HepG2 (cell line): Measurements from ENCODE around the gene NOXA1. TPM values are rescaled to one million over a fixed set of nuclear protein-coding genes. Genes with fewer than 3 reads are reported as not detected.

Experiments
- ATF2 ChIP-seq: sonication (generic); formaldehyde crosslinking; IDR thresholded peaks from 2 replicates; pipeline ENCODE4 v1.4.0; 2020; ENCODE audit warnings: missing genetic modification reagents
- ATF5 ChIP-seq: sonication (generic); formaldehyde crosslinking; IDR thresholded peaks from 2 replicates; pipeline ENCODE4 v1.4.0; 2020; ENCODE audit warnings: mild to moderate bottlenecking, low read depth, missing genetic modification reagents
- BRCA1 ChIP-seq: sonication (generic); formaldehyde crosslinking; IDR thresholded peaks from 2 replicates; pipeline ENCODE4 v1.4.0; 2020; ENCODE audit warnings: missing genetic modification reagents
- EZH2 ChIP-seq: conservative IDR thresholded peaks from 2 replicates; pipeline ENCODE4 v1.6.1; 2012; ENCODE audit warnings: mild to moderate bottlenecking, low read depth, low read length, moderate library complexity
- HNF4G ChIP-seq, 2 experiments: sonication (generic) in 1 of 2; formaldehyde crosslinking in 1 of 2; IDR thresholded peaks; 2 replicates each; pipeline versions ENCODE4 v1.4.0 to v1.6.1; 2011 to 2020; ENCODE audit warnings: borderline replicate concordance in 2 of 2, low read depth in 2 of 2, mild to moderate bottlenecking in 2 of 2, low read length in 1 of 2, missing genetic modification reagents in 1 of 2, moderate library complexity in 1 of 2
- IRF1 ChIP-seq: sonication (generic); formaldehyde crosslinking; IDR thresholded peaks from 2 replicates; pipeline ENCODE4 v1.4.0; 2020; ENCODE audit warnings: low read depth, mild to moderate bottlenecking, missing genetic modification reagents
- ISX ChIP-seq: sonication (generic); formaldehyde crosslinking; conservative IDR thresholded peaks from 2 replicates; pipeline ENCODE4 v1.5.0; 2020; ENCODE audit warnings: missing genetic modification reagents
- KDM3A ChIP-seq: IDR thresholded peaks from 2 replicates; pipeline ENCODE4 v1.6.1; 2018; ENCODE audit warnings: low read depth, missing compliant biosample characterization
- MBNL3 ChIP-seq: fragments of 250-450 bp; sonication (Bioruptor Pico); conservative IDR thresholded peaks from 2 replicates; pipeline ENCODE4 v1.8.0; 2022; ENCODE audit warnings: mild to moderate bottlenecking, inconsistent platforms
- MEIS2 ChIP-seq: sonication (generic); formaldehyde crosslinking; IDR thresholded peaks from 2 replicates; pipeline ENCODE4 v1.9.0; 2021; ENCODE audit warnings: mild to moderate bottlenecking, missing genetic modification reagents
- NFATC3 ChIP-seq: sonication (generic); formaldehyde crosslinking; IDR thresholded peaks from 2 replicates; pipeline ENCODE4 v1.5.1; 2020; ENCODE audit warnings: mild to moderate bottlenecking, missing genetic modification reagents
- RBFOX2 ChIP-seq: fragments of 200-400 bp; formaldehyde crosslinking; IDR thresholded peaks from 2 replicates; pipeline ENCODE4 v1.6.1; 2017; ENCODE audit warnings: low read depth, mild to moderate bottlenecking, low read length
- SAP130 ChIP-seq: IDR thresholded peaks from 2 replicates; pipeline ENCODE4 v1.6.1; 2016; ENCODE audit warnings: low read depth
- TFAP4 ChIP-seq: sonication (generic); IDR thresholded peaks from 2 replicates; pipeline ENCODE4 v1.6.1; 2016; ENCODE audit warnings: low read depth, borderline replicate concordance
- ZC3H4 ChIP-seq: sonication (generic); formaldehyde crosslinking; IDR thresholded peaks from 2 replicates; pipeline ENCODE4 v1.4.0; 2020; ENCODE audit warnings: missing genetic modification reagents, borderline replicate concordance
- ZHX2 ChIP-seq, 2 experiments: sonication (generic) in 1 of 2; formaldehyde crosslinking in 1 of 2; IDR thresholded peaks; 2 replicates each; pipeline versions ENCODE4 v1.6.1 to v1.9.0; 2014 to 2022; ENCODE audit warnings: antibody characterized with exemption in 1 of 2, borderline replicate concordance in 1 of 2, inconsistent platforms in 1 of 2, low read depth in 1 of 2, missing genetic modification reagents in 1 of 2
- ZNF33B ChIP-seq: sonication (generic); formaldehyde crosslinking; IDR thresholded peaks from 2 replicates; pipeline ENCODE4 v1.5.1; 2020; ENCODE audit warnings: mild to moderate bottlenecking, missing genetic modification reagents
- ZNF709 ChIP-seq: sonication (generic); formaldehyde crosslinking; IDR thresholded peaks from 2 replicates; pipeline ENCODE4 v1.5.0; 2020; ENCODE audit warnings: mild to moderate bottlenecking, missing genetic modification reagents
- polyA plus RNA-seq, 8 experiments: library from polyadenylated mRNA; depleted of rRNA in 3 of 8; stranded (reverse) in 7 of 8; unstranded in 1 of 8; fragments of >200 nt; fragmentation: Illumina TruSeq in 4 of 8; extraction: Trizol in 4 of 8; gene quantifications; 2 replicates each; pipeline versions ENCODE4 v1.2.1 to v1.2.3, GENCODE V29; 2011 to 2016; ENCODE audit warnings: low read depth in 4 of 8, missing spikeins in 1 of 8, mixed read lengths in 1 of 8; ENCODE audit not compliant: insufficient read depth in 1 of 8
- total RNA-seq, 5 experiments: library from RNA; depleted of rRNA; stranded (reverse); fragments of >200 nt; fragmentation: Illumina TruSeq; extraction: Trizol; gene quantifications; 2 replicates each; pipeline ENCODE4 v1.2.3, GENCODE V29; 2016; ENCODE audit warnings: low read depth in 1 of 5

Gene NOXA1
- total and polyA plus RNA-seq, 2 of the 13 experiments (the other 11 are each of a cell fraction or from before 2014, with no cell fraction given): 0.78 to 1.2 TPM

- TF ChIP-seq ZNF33B (CRISPR knock-in tag) (no peak), KDM3A (CRISPR knock-in tag) (no peak), ATF2 (CRISPR knock-in tag) (no peak), BRCA1 (CRISPR knock-in tag) (no peak), RBFOX2 (peak; percentile 58; the same call in 1 of the 2 replicates), ZNF709 (CRISPR knock-in tag) (peak; percentile 54; the same call in 1 of the 2 replicates), ATF5 (CRISPR knock-in tag) (no peak), ZHX2 (IDR thresholded peaks at IDR 0.05; ENCODE audit: low read depth) (no peak), ZHX2 (CRISPR knock-in tag; IDR thresholded peaks at IDR 0.05; ENCODE audit: borderline replicate concordance) (no peak), SAP130 (peak; percentile 40), EZH2 (no peak), ZC3H4 (CRISPR knock-in tag) (no peak), MEIS2 (CRISPR knock-in tag) (no peak), MBNL3 (CRISPR knock-in tag) (no peak), HNF4G (IDR thresholded peaks at IDR 0.05; ENCODE audit: borderline replicate concordance, low read depth, low read length) (no peak), HNF4G (CRISPR knock-in tag; IDR thresholded peaks at IDR 0.05; ENCODE audit: borderline replicate concordance, low read depth) (no peak), IRF1 (no peak), TFAP4 (no peak), NFATC3 (CRISPR knock-in tag) (no peak), ISX (no peak)
These were observed 35.3 kb downstream of the NOXA1 start (continued) for GRCh38 chr9:137458194-137459151.
